NK-92 (cell line): ENCODE results near the gene FBLN1.

ENCODE experiments used
- DNase-seq: peaks from one replicate; lab custom pipeline; 2025; ENCODE audit not compliant: unreplicated experiment; lab: John Stamatoyannopoulos, UW

Gene FBLN1

DNA sequence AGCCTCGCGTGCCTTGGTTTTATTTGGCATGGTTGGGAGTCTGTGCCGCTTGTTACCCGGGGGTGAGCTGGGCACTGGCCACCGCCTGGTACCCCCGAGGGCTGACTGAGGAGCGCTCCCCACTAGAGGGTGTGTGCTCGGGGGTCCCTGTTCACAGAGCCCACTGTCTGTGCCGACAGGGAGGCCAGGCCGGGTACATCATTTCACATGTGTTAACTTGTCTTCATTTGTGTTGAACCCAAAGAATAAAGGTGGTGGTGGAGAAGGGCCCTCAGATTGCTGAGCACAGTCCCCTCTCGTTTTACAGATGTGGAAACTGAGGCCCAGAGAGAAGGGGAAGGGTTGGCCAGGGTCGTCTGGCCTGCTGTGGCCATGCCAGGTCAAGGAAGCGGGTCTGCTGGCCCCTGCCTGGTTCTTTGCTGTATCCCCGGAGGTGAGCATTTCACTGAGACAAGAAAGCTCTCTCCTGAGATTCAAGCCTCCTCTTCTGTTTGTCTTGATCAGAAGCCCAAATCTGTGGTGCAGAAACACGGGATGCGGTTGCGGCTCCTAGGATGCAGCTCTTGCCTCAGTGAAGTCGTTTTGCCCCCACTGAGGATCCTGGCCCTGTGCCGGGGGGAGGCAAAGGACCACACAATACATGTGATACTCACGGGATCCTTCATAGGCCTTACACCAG is 60.8 kb downstream of the FBLN1 start:
- no peak for DNase-seq

DNA sequence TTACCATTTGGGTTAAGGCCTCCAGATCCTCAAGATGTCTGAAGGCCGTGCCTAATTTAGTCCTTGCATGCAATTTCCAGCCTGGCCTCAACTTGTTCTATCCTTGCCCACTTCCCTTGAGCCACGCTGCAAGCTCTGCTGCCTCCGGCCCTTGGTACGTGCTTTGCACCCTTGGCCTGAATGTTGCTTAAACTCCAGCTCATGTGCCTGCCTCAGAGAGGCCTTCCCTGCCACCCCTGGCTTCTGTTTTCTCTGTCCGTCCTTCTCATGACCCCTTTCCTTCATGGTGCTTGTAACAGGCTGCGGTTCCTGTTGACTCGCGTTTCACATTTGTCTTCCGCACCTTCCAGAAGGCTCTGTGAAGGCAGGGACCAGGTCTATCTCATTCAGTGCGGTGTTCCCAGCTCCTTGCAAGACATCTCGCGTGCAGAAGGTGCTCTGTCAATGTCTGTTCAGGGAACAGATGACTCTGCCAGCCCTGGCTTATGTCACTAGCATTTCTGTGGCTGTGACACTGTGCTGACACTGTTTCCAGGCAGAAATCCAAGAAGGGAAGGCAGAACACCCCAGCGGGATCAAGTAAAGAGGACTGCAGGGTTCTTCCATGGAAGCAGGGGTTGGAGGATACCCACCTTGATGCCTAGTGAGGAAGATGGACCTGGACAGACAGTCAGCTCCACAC is 61.8 kb downstream of the FBLN1 start:
- no peak for DNase-seq

DNA sequence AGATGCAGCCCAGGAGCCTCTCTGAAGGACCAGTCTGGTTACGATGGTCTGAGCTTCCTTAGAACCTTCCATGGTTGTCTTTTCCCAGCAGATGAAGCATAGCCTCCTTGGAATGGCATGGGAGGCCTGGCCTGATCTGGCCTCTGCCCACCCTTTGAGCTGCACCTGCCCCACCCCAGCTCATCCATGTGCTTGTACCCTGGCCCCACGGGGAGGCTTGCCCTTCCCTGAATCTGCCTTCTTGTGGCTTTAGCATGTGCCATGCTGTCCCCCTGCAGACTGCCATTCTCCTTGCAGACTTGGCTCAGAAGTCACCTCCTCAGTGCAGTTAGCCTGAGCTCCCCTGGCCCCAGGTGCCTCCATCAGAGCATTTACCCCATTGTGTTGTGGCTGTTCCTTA is 62.5 kb downstream of the FBLN1 start:
- no peak for DNase-seq

GRCh38 chr22:45565973-45566372 is 63.3 kb downstream of the FBLN1 start:
- no peak for DNase-seq

- DNase-seq: no peak
Observed at GRCh38 chr22:45568213-45568612, 65.5 kb downstream of the FBLN1 start.

GRCh38 chr22:45571089-45571488 is 68.4 kb downstream of the FBLN1 start:
- DNase-seq: no peak

- no peak for DNase-seq
Observed at GRCh38 chr22:45572444-45572843, 69.8 kb downstream of the FBLN1 start.

GRCh38 chr22:45574069-45574703 is 71.5 kb downstream of the FBLN1 start:
- no peak for DNase-seq

DNA sequence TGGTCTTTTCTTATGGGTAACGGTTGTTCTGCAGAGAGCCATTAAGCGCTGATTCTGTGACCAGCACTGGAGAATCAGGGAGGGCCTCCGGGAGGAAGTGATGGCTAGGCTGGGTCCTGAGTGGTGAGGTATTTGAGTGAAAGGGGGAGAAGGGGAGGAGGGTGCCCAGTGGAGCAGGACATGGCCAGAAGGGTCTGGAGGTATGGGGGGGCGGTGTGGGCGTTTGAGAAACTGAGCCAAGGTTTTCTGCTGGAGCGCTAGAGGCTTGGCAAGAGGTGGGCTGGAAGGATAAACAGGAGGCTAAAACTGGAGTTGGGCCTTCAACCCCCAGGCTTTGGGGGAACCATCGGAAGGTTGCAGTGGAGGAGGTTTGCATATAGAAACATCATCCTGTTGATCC is 72.5 kb downstream of the FBLN1 start:
- DNase-seq: no peak

GRCh38 chr22:45575607-45576272 is 73.1 kb downstream of the FBLN1 start:
- no peak for DNase-seq

- DNase-seq: no peak
Observed at GRCh38 chr22:45576273-45576625, 73.6 kb downstream of the FBLN1 start.

GRCh38 chr22:45576730-45577464 is 74.2 kb downstream of the FBLN1 start:
- no peak for DNase-seq

DNA sequence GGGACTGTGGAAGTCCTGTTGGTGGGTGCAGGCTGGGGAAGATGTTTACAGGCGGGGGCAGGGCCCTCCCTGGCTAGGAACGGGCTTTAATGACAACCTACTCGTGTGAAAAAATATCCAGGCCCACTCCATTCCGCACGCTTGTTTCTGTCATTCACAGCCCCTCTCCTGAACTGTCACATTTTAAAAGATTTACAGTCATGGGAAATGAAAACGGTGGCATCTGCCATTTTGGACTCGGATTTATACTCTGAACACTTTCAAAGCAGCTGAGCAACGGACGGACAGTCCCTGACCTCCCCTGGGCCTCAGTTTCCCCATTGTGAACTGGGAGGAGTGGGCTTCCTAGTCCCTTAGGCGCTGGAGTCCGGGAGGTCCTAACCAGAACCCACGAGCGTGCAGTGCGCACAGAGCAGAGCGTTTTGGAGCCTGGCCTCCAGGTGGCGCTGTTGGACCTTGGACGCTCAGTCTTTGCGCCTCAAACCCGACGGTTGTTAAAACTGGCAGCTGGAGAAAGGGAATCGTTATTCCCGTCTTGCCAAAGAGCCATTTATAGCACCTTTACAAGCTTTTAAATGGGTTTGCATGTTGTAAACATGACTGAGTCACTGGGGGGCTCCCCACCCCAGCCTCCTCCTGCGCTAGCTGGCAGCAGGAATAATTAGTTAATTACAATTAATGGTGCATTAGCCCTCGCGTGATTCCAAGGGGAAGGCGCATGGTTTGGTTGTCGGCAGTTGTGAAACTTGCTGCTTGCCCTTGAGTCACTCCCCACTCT is 75.3 kb downstream of the FBLN1 start:
- no peak for DNase-seq

- DNase-seq: no peak
Observed at GRCh38 chr22:45578524-45579147, 76.0 kb downstream of the FBLN1 start.

DNA sequence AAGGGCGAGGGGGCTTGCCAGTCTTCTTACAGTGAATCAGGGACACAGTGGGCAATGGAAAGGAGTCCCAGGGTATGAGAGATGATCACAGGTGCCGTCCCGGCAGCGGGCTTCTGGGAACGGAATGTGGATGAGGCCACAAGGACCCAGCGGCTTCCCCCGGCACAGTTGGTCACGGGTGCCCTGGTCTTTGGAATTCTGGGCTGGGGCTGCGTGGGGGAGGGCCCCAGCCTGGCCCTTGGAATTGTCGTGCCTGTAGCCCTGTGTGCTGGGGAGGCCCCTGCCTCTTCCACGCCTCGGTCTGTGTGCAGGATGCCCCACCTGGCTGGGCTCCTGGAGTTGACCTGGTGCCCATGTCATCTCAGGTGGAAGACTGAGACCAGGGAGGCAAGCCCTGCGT is 76.6 kb downstream of the FBLN1 start:
- no peak for DNase-seq

- no peak for DNase-seq
Observed at GRCh38 chr22:45579806-45580725, 77.4 kb downstream of the FBLN1 start.

DNA sequence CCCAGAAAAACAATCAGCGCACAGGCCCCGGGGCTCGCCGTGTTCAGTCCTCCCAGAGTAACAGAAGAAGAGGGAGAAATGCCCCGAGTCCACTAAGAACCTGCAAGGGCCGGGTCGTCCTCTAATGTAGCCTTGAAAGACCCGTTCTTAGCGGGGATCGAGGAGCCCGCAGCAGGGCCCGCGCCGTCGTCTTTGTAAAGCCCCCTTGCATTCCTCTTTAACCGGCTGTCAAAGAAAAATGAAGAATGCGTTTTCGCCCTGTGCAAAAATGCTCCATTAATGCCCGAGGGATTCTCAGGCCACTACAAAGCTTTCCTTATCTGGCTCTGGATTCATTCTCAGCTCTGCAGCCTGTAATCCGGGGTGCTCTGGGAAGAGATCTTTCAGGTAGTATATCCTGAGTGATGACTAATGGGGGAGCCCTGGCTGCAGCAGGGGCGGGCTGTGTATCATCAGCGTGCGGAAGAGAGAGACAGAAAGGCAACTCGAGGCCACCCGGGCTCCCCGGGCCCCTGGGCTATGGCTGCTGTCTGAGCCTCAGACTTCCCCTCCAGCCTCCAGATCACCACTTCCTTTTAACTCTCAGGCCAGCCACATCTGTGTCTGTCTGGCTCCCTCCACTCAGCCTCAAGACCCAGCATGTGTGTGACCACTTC is 78.2 kb downstream of the FBLN1 start:
- DNase-seq: no peak

DNA sequence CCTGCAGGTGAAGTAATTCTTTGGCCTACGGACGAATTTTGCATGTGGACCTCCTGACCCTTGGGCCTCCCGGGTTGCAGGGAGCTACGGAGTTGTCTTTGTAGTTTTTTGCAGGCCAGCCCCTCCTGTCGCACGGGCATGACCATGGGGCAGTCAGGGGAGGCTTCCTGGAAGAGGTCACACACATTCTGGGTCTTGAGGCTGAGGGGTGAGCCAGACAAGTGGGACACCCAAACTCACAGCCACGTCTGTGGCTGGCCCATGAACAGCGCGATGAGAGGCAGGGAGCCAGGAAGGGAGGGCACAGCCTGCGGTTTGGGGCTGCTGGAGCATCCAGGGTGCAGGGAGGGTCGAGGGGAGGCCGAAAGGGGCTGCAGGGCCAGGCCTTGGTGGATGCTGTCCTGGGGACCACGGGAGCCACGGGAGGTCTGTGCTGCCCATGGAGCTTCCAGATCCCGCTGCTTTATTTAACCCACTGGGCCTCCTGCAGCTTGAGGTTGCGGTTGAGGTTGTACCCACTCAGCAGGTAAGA is 78.9 kb downstream of the FBLN1 start:
- no peak for DNase-seq
